ENCODE measurements around the gene HECW1.

- TF ChIP-seq EZH2 (IDR thresholded peaks at IDR 0.05; ENCODE audit: borderline replicate concordance, low read length): no peak
- no peak for TF ChIP-seq CTCF (conservative IDR thresholded peaks at IDR 0.05 in 1 of 2, IDR thresholded peaks at IDR 0.05 in 1 of 2; ENCODE audit: extremely low read depth in 1 of 2, insufficient read depth in 1 of 2, low read depth in 1 of 2, low read length in 2 of 2)
These were observed 318.0 kb downstream of the HECW1 start for GRCh38 chr7:43430411-43430810.

Measured in mammary epithelial cell (primary cell).